GM18951 (cell line): ENCODE measurements around the gene CKLF.

Experiments
- POLR2A ChIP-seq: IDR thresholded peaks from 4 replicates; pipeline ENCODE4 v1.6.1; 2011; ENCODE audit warnings: mild to moderate bottlenecking; ENCODE audit not compliant: insufficient read length, insufficient read depth; ENCODE audit errors: extremely low read depth
- in situ Hi-C: fragments of 300-500 bp; cut with MboI; formaldehyde crosslinking; loops from one replicate; pipeline ENCODE4 v1.12.0; 2022; ENCODE audit warnings: low sequenced_read_pairs, mixed read lengths, inconsistent platforms; ENCODE audit not compliant: unreplicated experiment

Gene CKLF

DNA sequence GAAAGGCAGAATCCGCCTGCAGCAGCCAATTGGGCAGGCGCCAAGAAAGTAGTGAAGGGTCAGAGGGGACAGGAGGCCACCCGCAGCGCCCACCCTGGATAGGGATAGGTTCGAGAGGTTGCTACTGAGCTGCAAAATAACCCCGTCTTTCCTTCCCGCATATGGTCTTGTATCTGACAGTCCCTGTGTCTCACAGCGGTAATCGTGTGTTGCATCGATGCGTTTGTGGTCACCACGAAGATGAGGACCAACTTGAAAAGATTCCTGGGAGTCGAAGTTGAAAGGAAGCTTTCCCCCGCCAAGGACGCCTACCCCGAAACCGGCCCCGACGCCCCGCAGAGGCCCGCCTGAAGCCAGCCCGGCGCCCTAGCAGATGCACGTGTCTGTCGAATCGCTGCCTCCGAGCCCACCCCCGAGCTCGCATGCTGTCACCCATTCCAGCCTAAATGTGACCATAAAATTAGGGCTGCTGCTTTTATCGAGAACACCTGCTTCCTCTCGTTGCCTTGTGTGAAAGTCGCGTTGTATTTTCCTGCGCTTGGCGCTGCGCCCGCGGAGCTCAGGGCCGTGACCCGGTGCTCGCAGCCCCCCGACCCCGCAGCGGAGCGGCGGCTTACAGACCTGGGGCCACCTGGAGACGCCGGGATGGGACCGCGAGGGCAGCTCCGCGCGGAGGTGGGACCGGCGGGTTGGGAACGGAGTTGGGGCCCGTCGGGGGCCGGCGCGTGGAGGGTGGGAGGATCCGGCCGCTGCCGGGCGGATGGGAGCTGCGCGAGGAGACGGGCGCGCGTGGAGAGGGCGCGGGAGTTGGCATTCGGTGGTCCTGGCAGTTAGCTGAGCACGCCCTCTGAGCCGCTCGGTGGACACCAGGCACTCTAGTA lies 26.5 kb downstream of the CKLF start, which contains the start of gene CMTM2:
CMTM2 (plus strand) TSS at position 813 of the 881 bp plus-strand sequence. CDS start 145 bp downstream, outside the sequence.
- in situ Hi-C loops, result no loop called here
- TF ChIP-seq POLR2A, result no peak

DNA sequence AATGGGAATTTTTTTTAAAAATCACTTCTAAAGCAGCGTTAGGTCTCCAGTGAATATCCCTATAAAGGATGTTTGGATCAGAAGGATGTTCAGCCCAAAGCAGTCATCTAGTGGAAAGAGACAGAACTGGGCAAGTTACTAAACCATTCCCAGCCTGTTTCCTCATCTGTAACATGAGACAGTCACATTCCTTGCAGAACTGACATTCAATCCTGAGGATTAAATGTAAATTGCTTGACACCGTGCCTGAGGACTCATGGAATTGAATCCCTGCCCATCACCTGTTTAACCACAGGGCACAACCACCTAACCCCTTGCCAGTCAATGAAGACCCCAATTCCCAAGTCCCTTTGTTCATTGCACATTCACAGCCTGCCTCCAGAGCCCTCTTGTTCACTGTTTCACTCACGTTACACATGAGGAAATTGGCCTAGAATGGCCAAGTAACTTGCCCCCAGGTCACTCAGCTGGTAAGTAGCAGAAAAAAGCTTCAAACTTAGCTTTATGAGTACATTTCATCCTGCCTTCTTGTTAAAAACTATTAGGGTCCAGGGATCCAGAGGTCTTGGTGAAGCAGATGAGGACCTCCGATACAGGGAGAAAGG lies 28.3 kb downstream of the CKLF start:
- in situ Hi-C loops, result no loop called here
- TF ChIP-seq POLR2A, result no peak

DNA sequence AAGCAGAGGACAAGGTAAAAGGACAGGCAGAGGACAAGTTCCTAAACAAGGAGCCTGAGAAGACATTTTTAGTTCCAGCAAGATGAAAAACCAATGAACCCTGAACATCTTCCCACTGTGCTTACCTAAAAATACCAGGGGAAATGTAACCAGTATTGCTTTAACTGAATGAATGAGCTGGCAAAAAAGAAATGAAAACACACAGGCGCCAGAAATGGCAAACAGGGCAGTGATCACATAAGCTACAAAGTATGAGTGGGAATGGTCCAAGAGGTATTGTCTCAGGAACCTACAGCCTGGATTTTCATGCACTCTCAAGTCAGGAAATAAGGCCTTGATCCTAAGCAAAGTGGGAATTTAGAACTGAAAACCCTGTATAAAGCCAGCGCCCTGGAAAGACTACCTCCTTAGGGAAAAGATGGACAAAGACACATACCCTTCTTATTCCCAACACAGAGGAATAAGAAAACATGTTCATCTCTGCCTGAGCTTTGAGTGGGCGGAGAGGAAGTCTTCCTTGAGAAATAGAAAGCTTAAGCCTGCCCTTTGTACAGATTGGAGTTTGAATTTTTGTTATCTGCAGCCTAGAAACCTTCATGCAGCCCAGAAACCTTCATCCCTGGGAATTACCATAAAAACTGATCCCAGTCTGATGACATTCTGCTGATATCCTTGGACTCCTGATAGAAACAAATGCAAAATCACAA lies 29.0 kb downstream of the CKLF start:
- in situ Hi-C loops, result no loop called here
- no peak for TF ChIP-seq POLR2A

DNA sequence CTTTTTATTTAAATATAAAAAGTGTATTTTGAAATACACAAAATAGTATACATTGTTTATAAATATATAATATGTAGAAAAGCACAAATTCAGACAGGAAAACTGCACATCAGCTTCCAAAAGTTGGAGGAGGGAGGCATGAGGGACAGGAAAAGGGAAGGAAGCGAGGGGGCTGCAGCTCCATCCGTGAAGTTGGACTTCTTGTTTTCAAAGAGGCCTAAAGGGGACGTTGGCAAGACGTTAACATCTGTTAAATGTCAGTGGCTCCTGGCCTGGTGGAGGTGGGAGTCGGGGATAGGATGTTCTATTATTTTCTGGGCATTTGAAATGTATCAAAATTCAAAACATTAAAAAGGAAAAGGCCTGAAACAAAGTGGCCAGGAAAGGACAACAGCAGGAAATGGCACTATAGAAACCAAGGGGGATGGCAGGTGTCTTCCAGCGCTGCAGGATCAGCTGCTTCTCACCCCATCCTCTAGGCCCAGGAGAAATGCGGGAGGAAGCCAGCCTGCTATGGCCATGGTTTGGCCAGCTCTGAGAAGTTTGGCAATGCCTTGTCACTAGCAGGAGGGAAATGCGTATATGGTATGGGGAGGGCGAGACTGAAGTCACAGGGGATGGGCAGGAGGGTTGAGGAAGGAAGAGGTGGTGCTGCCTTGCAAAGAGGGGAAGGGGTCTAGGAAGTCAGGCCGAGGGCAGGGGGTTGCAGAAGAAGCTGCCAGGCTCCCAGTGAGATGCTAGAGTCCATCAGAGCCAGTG lies 33.3 kb downstream of the CKLF start:
- in situ Hi-C loops, result no loop called here
- no peak for TF ChIP-seq POLR2A

DNA sequence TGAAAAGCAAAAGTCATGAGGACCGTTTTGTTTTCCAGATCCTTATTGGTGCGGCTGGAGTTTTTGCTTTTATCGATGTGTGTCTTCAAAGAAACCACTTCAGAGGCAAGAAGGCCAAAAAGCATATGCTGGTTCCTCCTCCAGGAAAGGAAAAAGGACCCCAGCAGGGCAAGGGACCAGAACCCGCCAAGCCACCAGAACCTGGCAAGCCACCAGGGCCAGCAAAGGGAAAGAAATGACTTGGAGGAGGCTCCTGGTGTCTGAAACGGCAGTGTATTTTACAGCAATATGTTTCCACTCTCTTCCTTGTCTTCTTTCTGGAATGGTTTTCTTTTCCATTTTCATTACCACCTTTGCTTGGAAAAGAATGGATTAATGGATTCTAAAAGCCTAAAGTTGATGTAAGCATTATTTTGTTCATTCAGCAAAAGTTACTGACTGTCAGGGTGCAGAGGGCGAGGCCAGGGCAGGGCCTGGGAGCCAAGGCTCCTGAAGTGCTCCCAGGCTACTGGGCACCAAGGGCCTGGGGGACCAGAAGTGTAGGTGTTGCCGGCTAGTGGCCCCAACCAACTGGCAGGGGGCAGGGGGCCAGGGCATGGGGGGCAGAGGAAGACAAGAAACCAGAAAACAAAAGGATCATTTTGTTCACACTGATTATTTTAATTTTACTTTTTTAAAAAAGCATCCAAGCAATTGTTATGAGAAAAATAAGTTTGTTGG lies 35.7 kb downstream of the CKLF start:
- in situ Hi-C loops, result no loop called here
- no peak for TF ChIP-seq POLR2A

DNA sequence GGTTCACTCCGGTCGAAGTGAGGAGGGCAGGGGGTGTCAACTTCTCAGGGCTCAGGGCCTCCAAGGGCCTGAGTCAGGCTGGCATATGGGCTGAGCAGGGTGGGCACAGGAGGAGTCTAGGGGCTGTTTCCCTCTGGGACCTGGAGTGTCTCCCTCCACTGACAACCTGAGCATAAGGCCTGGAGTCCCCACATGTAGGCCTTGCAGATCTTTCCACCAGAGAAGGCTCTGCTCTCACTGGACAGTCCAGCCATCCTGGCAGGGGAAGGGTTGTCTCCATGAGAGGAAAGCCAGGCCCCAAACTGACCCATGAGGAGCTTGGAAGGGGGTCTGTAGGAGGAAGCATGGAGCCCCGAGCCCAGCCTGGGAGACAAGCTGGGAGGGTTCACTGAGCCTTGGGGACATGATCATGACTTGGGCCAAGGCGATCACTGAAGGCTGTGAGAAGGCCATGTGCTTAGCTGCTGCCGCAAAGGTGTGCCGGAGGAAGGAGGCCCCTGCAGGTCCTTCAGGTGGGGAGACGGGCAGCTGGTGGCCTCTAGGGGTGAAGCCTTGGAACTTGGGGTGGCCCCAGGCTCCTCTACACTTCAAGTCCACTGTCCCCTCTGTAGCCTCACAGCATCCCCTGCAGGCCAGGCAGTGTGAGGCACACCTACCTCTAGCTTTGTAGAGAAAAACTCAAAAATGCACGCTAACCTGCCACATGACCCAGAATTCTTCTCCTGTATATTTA lies 36.8 kb downstream of the CKLF start:
- in situ Hi-C loops, result no loop called here
- TF ChIP-seq POLR2A, result no peak

DNA sequence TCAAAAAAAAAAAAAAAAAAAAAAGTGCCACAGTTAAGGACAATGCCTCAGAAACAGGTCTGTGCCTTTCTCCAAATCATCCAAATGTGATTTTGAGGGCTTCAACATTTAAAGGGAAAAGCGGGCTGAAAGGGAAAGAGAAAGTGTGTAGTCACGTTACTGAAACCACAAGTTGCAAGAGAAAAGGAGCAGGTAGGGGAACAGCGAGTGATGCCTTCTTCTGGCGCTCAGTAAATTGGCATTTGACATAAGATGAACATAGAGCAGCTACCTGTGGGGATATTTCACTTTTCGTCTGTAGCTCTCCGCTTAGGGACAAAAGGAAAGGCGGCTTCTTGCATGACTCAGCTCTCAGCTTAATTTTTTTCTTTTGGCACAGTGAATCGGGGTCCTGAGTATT lies 37.9 kb downstream of the CKLF start:
- in situ Hi-C loops, result loop anchor here (10.0 kb wide), 1 partner anchor 176 kb away; no protein-coding TSS in a partner anchor
- TF ChIP-seq POLR2A, result no peak

DNA sequence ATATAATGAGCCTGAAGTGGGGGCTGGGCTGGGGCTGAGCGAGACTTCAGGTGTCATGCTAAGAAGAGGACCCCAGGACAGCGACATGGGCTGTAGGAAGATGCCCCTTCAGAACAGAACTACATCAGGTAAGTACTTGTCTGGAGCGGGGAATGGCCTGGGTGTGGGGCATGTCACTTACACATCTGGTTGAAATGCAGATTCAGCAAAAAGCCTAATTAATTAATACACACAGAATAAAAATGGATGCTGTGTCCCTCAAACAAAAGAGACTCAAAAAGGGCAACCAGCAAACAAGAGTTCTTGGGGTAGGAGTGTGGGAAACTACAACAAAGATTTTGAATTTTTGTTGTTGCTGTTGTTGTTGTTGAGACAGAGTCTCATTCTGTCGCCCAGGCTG lies 38.6 kb downstream of the CKLF start:
- in situ Hi-C loops, result loop anchor here (10.0 kb wide), 1 partner anchor 176 kb away; no protein-coding TSS in a partner anchor
- no peak for TF ChIP-seq POLR2A

DNA sequence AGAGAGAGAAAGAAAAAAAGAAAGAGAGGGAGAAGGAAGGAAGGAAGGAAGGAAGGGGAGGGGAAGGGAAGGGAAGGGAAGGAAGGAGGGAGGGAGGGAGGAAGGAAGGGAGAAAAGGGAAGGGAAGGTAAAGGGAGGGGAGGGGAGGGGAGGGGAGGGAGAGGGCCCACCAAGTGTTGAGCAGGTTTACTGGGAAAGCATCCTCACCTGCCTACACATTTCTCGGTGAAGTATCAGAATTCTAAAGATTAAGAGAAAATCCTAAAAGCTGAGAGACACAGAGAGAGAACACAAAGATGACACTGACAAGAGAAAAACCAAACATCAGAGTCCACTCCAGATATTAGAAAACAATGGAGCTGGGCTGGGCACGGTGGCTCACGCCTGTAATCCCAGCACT lies 39.9 kb downstream of the CKLF start:
- TF ChIP-seq POLR2A, result no peak
- in situ Hi-C loops, result loop anchor here (10.0 kb wide), 1 partner anchor 177 kb away; no protein-coding TSS in a partner anchor

DNA sequence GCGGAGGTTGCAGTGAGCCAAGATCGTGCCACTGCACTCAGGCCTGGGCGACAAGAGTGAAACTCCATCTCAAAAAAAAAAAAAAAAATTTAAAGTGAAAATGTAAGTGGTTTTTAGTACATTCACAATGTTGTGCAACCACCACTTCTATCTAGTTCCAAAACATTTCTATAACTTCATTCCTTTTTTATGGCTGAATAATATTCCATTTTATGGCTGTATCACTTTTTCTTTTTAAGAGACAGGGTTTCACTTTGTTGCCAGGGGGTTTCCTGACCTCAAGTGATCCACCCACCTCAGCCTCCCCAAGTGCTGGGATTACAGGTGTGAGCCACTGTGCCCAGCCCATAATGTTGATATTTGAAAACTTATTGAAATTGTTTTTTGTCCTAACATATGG lies 40.4 kb downstream of the CKLF start:
- no peak for TF ChIP-seq POLR2A
- in situ Hi-C loops, result loop anchor here (10.0 kb wide), 1 partner anchor 178 kb away; no protein-coding TSS in a partner anchor

DNA sequence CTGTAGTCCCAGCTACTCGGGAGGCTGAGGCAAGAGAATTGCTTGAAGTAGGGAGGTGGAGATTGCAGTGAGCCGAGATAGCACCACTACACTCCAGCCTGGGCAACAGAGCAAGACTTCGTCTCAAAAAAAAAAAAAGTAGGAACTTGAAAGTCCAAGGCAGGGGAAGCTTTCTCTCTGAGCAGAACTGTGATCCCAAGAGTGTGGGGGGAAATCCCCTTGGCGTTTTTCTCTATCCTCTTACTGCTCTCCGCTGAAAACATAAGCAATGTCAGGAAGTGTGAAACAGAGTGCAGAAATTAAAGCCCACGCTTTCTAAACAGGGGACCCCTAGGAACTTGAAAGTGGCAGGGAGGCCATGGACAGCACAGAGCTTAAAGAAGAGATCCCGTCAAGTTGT lies 42.4 kb downstream of the CKLF start:
- in situ Hi-C loops, result loop anchor here (10.0 kb wide), 1 partner anchor 180 kb away; no protein-coding TSS in a partner anchor
- no peak for TF ChIP-seq POLR2A

DNA sequence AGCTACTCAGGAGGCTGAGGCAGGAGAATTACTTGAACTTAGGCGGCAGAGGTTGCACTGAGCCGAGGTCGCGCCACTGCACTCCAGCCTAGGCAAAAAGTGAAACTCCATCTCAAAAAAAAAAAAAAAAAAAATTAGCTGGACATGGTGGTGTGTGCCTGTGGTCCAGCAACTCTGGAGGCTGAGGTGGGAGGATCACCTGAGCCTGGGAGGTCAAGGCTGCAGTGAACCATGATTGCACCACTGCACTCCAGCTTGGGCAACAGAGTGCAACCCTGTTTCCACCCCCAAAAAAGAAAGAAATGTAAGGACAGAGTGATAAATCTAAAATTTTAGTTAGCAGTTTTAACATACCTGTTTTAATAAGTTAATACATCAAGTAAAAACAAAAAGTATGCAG lies 44.2 kb downstream of the CKLF start:
- in situ Hi-C loops, result loop anchor here (10.0 kb wide), 1 partner anchor 182 kb away; no protein-coding TSS in a partner anchor
